GM21723 (cell line): ENCODE measurements around the gene TSPAN6.

ENCODE experiments used
- ATAC-seq: cut with Tn5 transposase; IDR thresholded peaks from one replicate; pipeline ENCODE4 v1.9.1; 2021; ENCODE audit warnings: mild to moderate bottlenecking, moderate library complexity; ENCODE audit not compliant: unreplicated experiment

TSPAN6 gene

DNA sequence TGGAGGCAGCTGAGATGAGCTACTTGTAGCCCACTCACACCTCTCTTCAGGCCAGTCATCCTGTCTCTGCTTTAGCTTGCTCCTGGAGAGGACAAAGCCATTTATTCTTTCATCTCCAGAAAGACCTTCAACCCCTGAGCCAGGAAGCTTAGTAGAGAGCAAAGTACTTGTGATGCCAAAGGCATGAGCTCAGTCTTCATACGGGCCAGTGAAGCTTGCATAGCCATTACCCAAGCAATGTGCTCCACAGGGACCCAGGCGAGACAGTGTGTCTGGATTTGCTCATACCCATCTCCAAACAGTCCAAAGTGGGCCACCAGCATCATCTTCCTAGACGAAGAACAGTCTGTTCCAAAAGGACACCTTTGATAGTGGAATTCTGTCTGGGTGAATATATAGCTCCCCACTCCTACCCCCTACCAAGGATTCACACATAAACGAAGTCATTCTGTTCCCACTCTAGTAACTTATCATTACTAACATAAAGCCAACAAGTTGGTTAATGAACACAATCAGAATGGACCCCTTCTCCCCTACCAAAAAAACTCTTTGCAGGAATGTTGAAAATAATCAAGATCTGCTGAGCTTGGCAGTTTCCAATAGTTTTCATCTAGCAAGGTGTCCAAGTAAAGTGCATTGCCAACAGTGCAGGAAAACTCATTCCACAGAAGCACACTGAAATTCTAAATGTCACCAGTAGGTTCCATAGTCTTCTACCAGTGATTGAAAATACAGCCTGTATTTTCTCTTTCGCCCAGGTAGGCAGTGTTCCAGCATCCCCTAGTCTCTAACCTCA is 45.2 kb downstream of the TSPAN6 start:
- ATAC-seq, result no peak

DNA sequence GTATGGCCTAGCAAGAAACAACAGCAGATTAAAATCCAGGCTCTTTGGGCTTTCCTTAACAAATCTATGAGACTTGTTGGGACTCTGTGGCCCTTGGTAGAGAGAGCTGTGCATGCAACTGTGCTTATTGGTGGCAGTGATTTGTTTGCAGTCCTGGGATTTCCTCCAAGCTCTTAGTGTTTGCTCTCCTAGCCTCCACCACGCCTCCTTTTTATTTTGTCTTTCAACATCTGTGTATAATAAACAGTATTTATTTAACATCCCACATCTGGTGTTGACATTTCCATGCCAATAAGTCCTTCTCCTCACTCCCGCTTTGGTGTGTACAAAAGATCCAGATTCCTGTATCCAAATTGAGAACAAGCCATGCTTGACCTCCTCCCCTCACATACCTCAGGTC is 48.7 kb downstream of the TSPAN6 start:
- no peak for ATAC-seq

DNA sequence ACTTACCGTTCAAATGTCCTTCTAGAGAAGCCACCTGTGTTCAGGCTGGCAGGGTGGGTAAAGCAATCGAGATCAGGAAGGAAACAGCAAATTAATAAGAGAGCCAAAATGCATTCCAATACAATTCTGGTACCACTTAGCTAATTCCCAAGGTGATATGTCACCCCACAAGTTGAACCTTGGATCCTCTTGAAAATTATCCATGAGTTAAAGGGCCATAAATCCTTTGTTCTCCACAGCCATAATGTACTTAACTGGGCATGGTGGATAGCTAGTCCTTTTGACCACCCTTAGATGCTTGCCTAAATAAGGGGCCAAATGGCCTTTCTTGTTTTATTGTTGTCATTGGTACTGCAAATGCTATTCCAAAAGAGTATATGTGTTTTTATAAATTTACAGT is 49.9 kb downstream of the TSPAN6 start:
- no peak for ATAC-seq

DNA sequence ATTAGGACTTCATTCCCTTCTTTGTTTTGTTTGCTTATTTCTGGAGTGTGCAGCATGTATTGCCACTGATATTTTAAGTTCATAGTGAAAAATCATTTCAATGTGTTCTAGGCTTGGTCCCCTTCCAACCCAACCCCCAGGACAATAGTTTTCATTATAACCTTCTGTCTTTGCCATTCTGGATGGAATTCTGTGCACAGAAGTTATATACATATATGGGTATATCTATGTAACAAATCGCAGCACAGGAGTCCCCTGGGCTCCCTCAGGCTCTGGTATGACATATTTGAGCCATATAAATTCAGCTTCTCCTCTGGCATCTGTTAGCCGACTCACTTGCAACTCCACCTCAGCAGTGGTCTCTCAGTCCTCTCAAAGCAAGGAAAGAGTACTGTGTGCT is 52.0 kb downstream of the TSPAN6 start, which contains the start of gene TNMD:
Gene TNMD (plus strand): TSS at position 326 of the 400 bp plus-strand sequence. CDS start 83 bp downstream, outside the sequence.
- ATAC-seq, result no peak
